ENCODE data around the gene NAV1.

NAV1 gene

DNA sequence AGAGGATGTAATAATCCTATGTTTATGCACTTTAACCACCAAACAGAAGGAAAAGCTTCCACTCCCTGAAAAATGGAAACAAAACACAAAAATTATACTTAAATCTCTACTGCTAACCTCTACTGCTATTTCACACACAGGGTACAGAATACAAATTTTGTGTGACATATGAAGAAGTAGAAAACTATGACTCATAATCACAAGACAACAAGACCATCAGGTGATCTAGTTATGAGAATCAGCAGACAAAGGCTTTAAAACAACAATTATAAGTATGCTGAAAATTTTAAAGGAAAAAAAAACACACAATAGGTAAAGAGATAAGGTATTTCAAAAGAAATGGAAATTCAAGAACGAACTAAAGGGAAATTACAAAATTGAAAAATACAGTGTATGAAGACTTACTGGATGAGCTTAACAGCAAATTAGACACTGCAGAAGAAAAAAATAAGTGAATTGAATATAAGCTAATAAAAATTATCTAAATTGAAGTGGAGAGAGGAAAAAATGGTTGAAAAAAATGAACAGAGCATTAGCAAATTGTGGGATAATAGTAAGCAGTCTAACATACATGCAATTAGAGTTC lies 13.6 kb upstream of the NAV1 start:
- no peaks in the 10 kb centered on the region for H4K20me1 ChIP-seq (ENCODE audit: insufficient read depth)
- no peak overlapping the region for H3K4me3 ChIP-seq (IDR thresholded peaks at IDR 0.05; ENCODE audit: insufficient read depth, low read depth, low read length)
- H3K36me3 ChIP-seq (ENCODE audit: insufficient read depth) = 0 out of 2 replicates have a peak, but pooled peaks cover 3% of the 10 kb centered on the region
- no peak overlapping the region for H3K27ac ChIP-seq
- H2AFZ ChIP-seq (ENCODE audit: low read depth) = no peak overlapping the region
- no peak overlapping the region for H3K9ac ChIP-seq
- H3K4me1 ChIP-seq (ENCODE audit: low read depth, poor library complexity, severe bottlenecking) = no peaks in the 10 kb centered on the region
- no peaks in the 10 kb centered on the region for H3K79me2 ChIP-seq (ENCODE audit: insufficient read depth, low read depth)
- H3K4me2 ChIP-seq = no peak overlapping the region
- TF ChIP-seq, protein P1, sequence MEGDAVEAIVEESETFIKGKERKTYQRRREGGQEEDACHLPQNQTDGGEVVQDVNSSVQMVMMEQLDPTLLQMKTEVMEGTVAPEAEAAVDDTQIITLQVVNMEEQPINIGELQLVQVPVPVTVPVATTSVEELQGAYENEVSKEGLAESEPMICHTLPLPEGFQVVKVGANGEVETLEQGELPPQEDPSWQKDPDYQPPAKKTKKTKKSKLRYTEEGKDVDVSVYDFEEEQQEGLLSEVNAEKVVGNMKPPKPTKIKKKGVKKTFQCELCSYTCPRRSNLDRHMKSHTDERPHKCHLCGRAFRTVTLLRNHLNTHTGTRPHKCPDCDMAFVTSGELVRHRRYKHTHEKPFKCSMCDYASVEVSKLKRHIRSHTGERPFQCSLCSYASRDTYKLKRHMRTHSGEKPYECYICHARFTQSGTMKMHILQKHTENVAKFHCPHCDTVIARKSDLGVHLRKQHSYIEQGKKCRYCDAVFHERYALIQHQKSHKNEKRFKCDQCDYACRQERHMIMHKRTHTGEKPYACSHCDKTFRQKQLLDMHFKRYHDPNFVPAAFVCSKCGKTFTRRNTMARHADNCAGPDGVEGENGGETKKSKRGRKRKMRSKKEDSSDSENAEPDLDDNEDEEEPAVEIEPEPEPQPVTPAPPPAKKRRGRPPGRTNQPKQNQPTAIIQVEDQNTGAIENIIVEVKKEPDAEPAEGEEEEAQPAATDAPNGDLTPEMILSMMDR (conservative IDR thresholded peaks at IDR 0.05; ENCODE audit: low read depth, low read length) = no peak
- no peaks in the 10 kb centered on the region for H3K27me3 ChIP-seq (ENCODE audit: insufficient read depth, low read depth)

DNA sequence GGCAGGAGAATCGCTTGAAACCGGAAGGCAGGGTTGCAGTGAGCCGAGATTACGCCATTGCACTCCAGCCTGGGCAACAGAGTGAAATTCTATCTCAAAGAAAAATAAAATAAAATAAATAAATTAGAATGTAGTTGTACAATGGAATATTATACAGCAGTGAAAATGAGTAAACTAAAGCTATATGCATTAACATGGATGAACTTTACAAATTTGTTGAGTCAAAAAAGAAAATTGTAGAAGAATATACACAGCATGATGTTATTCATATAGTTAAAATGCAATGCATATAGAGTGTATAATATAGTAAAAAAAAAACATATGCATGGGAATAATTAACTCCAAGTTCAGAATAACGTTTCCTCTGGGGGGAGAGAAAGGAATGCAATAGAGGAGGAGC lies 11.0 kb upstream of the NAV1 start:
- Histone ChIP-seq H3K4me1 (ENCODE audit: low read depth, poor library complexity, severe bottlenecking) (peaks cover 3% of the 10 kb centered on the region), H2AFZ (ENCODE audit: low read depth) (no peak overlapping the region), H3K9ac (no peak overlapping the region), H3K27me3 (ENCODE audit: insufficient read depth, low read depth) (no peaks in the 10 kb centered on the region), H3K4me2 (no peak overlapping the region), H3K36me3 (ENCODE audit: insufficient read depth) (0 out of 2 replicates have a peak, but pooled peaks cover 3% of the 10 kb centered on the region), H3K27ac (no peak overlapping the region), H4K20me1 (ENCODE audit: insufficient read depth) (no peaks in the 10 kb centered on the region), H3K79me2 (ENCODE audit: insufficient read depth, low read depth) (no peaks in the 10 kb centered on the region), H3K4me3 (IDR thresholded peaks at IDR 0.05; ENCODE audit: insufficient read depth, low read depth, low read length) (no peak overlapping the region)
- TF ChIP-seq, protein P1 (conservative IDR thresholded peaks at IDR 0.05; ENCODE audit: low read depth, low read length) = no peak

DNA sequence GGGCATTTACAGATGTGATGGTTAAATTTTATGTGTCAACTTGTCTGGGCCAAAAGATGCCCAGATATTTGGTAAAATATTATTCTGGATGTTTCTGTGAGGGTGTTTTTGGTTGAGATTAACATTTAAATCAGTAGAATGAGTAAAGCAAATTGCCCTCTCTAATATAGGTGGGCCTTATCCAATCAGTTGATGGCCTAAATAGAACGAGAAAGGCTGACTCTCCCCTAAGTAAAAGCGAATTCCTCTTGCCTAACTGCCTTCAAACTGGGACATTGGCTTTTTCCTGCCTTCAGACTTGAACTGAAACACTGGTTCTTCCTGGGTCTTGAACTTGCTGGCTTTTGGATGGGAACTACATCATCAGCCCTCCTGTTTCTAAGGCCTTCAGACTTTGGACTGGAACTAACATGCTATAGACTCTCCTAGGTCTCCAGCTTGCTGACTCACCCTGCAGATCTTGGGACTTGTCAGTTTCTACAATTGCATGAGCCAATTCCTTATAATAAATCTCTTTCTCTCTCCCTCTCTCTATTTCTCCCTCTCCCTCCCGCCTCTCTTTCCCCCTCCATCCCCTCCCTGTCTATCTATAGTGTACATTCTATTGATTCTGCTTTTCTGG lies 10.2 kb upstream of the NAV1 start:
- Histone ChIP-seq H3K79me2 (ENCODE audit: insufficient read depth, low read depth) (no peaks in the 10 kb centered on the region), H3K36me3 (ENCODE audit: insufficient read depth) (no peaks in the 10 kb centered on the region), H2AFZ (ENCODE audit: low read depth) (no peak overlapping the region), H3K9ac (no peak overlapping the region), H3K27ac (no peak overlapping the region), H4K20me1 (ENCODE audit: insufficient read depth) (no peaks in the 10 kb centered on the region), H3K4me1 (ENCODE audit: low read depth, poor library complexity, severe bottlenecking) (peaks cover 3% of the 10 kb centered on the region), H3K27me3 (ENCODE audit: insufficient read depth, low read depth) (no peaks in the 10 kb centered on the region), H3K4me2 (no peak overlapping the region), H3K4me3 (IDR thresholded peaks at IDR 0.05; ENCODE audit: insufficient read depth, low read depth, low read length) (no peak overlapping the region)
- TF ChIP-seq, protein P1 (conservative IDR thresholded peaks at IDR 0.05; ENCODE audit: low read depth, low read length) = no peak

DNA sequence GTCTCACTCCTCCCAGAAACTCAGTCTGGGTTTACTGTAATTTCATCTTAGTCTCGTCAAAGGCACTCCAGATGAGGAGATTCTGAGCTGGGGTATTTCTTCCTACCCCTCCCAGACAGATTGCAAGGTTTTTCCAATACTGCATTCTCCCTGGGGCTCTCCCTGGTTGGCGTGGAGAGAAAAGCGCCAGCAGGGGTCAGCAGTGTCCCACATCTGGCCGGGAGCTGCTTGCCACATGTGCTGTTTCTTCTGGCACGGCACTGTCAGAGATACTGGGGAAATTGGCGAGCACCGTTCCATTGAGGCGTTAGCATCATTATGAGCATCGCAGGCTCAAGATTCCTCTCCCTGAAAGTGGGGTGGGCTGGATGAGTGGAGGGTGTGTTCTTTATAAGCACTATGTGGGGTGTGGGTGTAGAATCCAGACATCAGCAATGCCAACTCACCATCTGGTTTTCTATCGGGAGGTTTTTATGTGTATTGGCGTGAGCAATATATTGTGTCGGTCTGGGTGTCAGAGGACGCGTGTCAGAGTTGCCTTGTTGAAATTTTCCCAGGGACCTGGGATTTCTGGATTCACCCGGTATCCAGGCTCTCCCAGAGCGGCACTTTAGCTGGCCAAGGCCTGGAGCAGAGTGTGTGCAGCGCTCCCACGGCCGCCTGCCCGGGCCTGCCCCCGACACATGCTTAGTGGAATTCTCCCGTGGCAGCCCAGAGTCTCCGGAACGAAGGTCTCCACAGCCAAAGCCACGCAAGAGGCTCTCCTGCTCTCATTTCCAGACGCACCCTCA lies 8.0 kb upstream of the NAV1 start:
- Histone ChIP-seq H3K27ac (no peak overlapping the region), H3K4me2 (no peak overlapping the region), H3K4me1 (ENCODE audit: low read depth, poor library complexity, severe bottlenecking) (peaks cover 3% of the 10 kb centered on the region)

More for the DNA sequence above, 8.0 kb upstream of the NAV1 start:
- Histone ChIP-seq H3K27me3 (ENCODE audit: insufficient read depth, low read depth) (no peaks in the 10 kb centered on the region), H4K20me1 (ENCODE audit: insufficient read depth) (no peaks in the 10 kb centered on the region), H3K4me3 (IDR thresholded peaks at IDR 0.05; ENCODE audit: insufficient read depth, low read depth, low read length) (no peak overlapping the region), H2AFZ (ENCODE audit: low read depth) (no peak overlapping the region; the same call in 1 of the 2 replicates), H3K9ac (no peak overlapping the region), H3K36me3 (ENCODE audit: insufficient read depth) (no peaks in the 10 kb centered on the region), H3K79me2 (ENCODE audit: insufficient read depth, low read depth) (no peaks in the 10 kb centered on the region)
- TF ChIP-seq, protein P1 (conservative IDR thresholded peaks at IDR 0.05; ENCODE audit: low read depth, low read length) = peak; percentile 80
